ENCODE data around the gene SPTBN1. TPM values are rescaled to one million over a fixed set of nuclear protein-coding genes. Genes with fewer than 3 reads are reported as not detected.
"Not testable (repeated sequence)": the region's sequence is repeated elsewhere in the genome, so short reads cannot be mapped to it uniquely, and the experiment has no call there.

The SPTBN1 gene
- total RNA-seq, 4 donors from 2014 or later = 189 to 423 (median 341) TPM

DNA sequence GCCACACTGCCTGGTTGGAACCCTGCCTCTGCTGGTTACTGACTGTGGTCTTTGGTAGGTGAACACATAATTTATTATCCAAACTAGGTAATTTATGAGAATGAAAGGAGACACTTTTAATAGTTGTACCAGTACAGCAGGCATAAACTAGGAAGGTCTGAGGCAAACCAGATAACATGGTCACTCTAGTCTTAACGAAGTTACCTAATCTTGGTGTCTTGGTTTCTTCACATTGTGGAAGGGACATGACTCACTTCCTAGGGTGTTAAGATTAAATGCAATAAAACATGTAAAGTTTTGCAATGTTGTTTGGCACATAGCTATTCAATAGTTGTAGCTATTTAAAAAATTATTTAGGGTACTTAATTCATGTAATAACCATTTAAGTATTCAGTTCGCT is 23.3 kb downstream of the SPTBN1 start:
- intact Hi-C loops (cut with DNase I; ENCODE audit: low total_unique reads) = no loop called here
- TF ChIP-seq, protein P1, sequence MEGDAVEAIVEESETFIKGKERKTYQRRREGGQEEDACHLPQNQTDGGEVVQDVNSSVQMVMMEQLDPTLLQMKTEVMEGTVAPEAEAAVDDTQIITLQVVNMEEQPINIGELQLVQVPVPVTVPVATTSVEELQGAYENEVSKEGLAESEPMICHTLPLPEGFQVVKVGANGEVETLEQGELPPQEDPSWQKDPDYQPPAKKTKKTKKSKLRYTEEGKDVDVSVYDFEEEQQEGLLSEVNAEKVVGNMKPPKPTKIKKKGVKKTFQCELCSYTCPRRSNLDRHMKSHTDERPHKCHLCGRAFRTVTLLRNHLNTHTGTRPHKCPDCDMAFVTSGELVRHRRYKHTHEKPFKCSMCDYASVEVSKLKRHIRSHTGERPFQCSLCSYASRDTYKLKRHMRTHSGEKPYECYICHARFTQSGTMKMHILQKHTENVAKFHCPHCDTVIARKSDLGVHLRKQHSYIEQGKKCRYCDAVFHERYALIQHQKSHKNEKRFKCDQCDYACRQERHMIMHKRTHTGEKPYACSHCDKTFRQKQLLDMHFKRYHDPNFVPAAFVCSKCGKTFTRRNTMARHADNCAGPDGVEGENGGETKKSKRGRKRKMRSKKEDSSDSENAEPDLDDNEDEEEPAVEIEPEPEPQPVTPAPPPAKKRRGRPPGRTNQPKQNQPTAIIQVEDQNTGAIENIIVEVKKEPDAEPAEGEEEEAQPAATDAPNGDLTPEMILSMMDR (IDR thresholded peaks at IDR 0.05) = no peak
- TF ChIP-seq POLR2A (IDR thresholded peaks at IDR 0.05) = no peak
- Histone ChIP-seq H3K27ac (peak overlapping the region; percentile 30 to 45), H3K9me3 (no peaks in the 10 kb centered on the region), H3K4me3 (no peak overlapping the region), H3K4me1 (peaks cover 12 to 22% of the 10 kb centered on the region in 2 donors), H3K27me3 (no peaks in the 10 kb centered on the region), H3K36me3 (no peaks in the 10 kb centered on the region)
- DNase-seq = no peak

DNA sequence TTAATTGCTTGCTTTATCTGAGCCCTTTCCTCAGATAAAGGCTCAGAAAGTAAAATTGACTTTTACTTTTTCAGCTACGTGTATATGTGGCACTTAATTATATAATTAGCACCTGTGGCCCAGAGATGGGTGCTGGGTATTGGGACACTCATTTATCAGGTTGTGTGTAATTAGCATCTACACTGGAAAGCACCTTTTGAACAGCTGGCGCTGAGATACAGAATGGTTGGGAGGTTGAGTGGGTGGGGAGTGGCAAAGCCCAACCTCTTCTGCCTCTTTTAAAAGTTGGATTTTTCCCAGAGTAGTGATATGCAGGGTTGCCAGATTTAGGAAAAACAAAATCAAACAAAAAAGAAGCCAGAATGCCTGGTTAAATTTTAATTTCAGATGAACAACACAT is 23.9 kb downstream of the SPTBN1 start:
- intact Hi-C loops (cut with DNase I; ENCODE audit: low total_unique reads) = no loop called here
- peaks cover 14 to 23% of the 10 kb centered on the region in 2 donors for H3K4me1 ChIP-seq
- no peak overlapping the region for H3K4me3 ChIP-seq
- H3K27me3 ChIP-seq = no peaks in the 10 kb centered on the region
- no peaks in the 10 kb centered on the region for H3K36me3 ChIP-seq
- TF ChIP-seq, protein P1 (IDR thresholded peaks at IDR 0.05) = no peak
- TF ChIP-seq POLR2A (IDR thresholded peaks at IDR 0.05) = no peak
- no peaks in the 10 kb centered on the region for H3K9me3 ChIP-seq
- no peak for DNase-seq
- H3K27ac ChIP-seq = peak overlapping the region in 1 of 2 donors; percentile 45

DNA sequence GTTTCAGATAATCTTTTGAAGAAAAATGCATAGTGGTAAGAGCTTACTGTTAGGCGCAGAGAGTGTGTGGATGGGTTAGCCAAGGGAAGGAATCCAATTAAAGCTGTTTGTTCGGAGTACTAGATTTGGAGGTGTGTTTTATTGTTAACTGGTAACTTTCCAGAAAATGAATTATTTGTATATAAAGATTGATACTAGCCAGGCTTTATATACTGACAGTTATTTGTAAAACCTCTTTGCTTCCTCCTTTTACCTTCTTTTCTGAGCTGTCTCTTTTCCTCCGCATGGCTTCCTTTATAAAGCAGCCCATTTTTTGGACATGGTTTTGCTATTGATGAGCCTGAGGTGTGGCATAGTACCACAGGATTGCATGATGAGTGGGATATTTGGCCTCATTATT is 25.6 kb downstream of the SPTBN1 start:
- Histone ChIP-seq H3K4me3 (no peak overlapping the region), H3K4me1 (peaks cover 14 to 17% of the 10 kb centered on the region in 2 donors), H3K27ac (peak overlapping the region; percentile 71 to 73), H3K27me3 (no peaks in the 10 kb centered on the region), H3K9me3 (no peaks in the 10 kb centered on the region), H3K36me3 (no peaks in the 10 kb centered on the region)
- TF ChIP-seq, protein P1 (IDR thresholded peaks at IDR 0.05) = no peak
- intact Hi-C loops (cut with DNase I; ENCODE audit: low total_unique reads) = no loop called here
- no peak for DNase-seq

DNA sequence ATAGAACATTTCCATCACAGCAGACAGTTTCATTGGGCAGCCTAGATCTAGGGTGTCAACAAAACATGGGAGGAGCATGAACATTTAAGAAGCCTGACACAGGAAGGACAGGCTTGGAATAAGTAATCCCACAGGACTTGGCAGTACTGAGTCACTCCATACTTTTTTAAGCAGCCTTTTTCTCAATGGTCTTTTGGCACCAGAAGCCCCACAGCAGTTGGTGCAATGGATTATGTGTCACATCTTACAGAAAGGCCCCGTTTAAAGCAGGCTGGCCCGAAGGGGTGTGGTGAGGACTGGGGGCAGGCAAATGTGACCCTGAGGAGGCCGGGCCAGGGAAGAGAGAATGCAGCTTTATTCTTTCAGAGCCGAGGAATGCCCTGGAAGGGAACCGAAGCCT is 26.6 kb downstream of the SPTBN1 start:
- H3K9me3 ChIP-seq = no peaks in the 10 kb centered on the region
- TF ChIP-seq, protein P1 (IDR thresholded peaks at IDR 0.05) = no peak
- H3K4me3 ChIP-seq = no peak overlapping the region
- peaks cover 17 to 18% of the 10 kb centered on the region in 2 donors for H3K4me1 ChIP-seq
- intact Hi-C loops (cut with DNase I; ENCODE audit: low total_unique reads) = no loop called here
- peak overlapping the region; percentile 71 to 73 for H3K27ac ChIP-seq
- DNase-seq = peak in 1 of 2 donors; percentile 43
- H3K36me3 ChIP-seq = no peaks in the 10 kb centered on the region
- no peaks in the 10 kb centered on the region for H3K27me3 ChIP-seq

DNA sequence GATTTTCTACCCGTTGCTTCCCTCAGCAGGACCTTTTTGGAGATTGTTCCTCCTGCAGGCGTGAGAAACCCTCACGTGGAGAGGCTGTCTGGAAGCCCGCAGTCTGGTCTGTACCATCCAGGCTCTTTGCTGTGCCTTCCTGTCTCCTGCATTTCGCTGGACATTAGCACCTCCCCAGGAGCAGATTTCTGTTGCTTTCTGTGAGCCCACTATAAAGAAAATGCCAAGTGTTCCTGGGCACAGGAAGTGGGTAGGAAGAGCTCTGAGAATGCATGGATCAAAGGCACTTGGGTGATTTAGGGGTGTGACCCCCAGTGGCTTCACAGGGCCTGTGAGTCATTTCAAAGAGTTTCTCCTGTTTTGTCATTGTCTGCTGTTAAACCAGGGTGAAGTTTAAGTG is 27.3 kb downstream of the SPTBN1 start:
- Histone ChIP-seq H3K9me3 (no peaks in the 10 kb centered on the region), H3K4me1 (peaks cover 17 to 18% of the 10 kb centered on the region in 2 donors), H3K36me3 (no peaks in the 10 kb centered on the region), H3K27ac (peak overlapping the region; percentile 71 to 73), H3K27me3 (no peaks in the 10 kb centered on the region), H3K4me3 (no peak overlapping the region)
- DNase-seq = no peak
- intact Hi-C loops (cut with DNase I; ENCODE audit: low total_unique reads) = no loop called here
- no peak for TF ChIP-seq POLR2A (IDR thresholded peaks at IDR 0.05)
- TF ChIP-seq, protein P1 (IDR thresholded peaks at IDR 0.05) = no peak

DNA sequence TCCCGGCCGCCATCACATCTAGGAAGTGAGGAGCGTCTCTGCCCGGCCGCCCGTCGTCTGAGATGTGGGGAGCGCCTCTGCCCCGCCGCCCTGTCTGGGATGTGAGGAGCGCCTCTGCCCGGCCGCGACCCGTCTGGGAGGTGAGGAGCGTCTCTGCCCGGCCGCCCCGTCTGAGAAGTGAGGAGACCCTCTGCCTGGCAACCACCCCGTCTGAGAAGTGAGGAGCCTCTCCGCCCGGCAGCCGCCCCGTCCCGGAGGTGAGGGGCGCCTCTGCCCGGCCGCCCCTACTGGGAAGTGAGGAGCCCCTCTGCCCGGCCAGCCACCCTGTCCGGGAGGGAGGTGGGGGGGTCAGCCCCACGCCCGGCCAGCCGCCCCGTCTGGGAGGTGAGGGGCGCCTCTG is 29.6 kb downstream of the SPTBN1 start:
- H3K27ac ChIP-seq; H3K27me3 ChIP-seq; H3K36me3 ChIP-seq; DNase-seq; H3K4me3 ChIP-seq; H3K9me3 ChIP-seq; intact Hi-C loops (cut with DNase I; ENCODE audit: low total_unique reads): not testable (repeated sequence)
- peaks cover 17 to 23% of the 10 kb centered on the region in 2 donors for H3K4me1 ChIP-seq

Data from uterus (tissue), 4 donors.